Ishikawa (cell line): ENCODE results near the gene HSPA4L.

Experiments
- CEBPB ChIP-seq: IDR thresholded peaks from 2 replicates; pipeline ENCODE4 v1.6.1; 2012
- EP300 ChIP-seq: IDR thresholded peaks from 2 replicates; pipeline ENCODE4 v1.6.1; 2012; ENCODE audit warnings: borderline replicate concordance
- YY1 ChIP-seq: IDR thresholded peaks from 2 replicates; pipeline ENCODE4 v1.6.1; 2012; ENCODE audit warnings: low read depth
- ZBTB7A ChIP-seq: IDR thresholded peaks from 2 replicates; pipeline ENCODE4 v1.6.1; 2012; ENCODE audit warnings: low read depth
- TF ChIP-seq, protein P1 (sequence below): IDR thresholded peaks from 2 replicates; pipeline ENCODE4 v1.6.1; 2012; ENCODE audit warnings: low read depth, mild to moderate bottlenecking

DNA sequence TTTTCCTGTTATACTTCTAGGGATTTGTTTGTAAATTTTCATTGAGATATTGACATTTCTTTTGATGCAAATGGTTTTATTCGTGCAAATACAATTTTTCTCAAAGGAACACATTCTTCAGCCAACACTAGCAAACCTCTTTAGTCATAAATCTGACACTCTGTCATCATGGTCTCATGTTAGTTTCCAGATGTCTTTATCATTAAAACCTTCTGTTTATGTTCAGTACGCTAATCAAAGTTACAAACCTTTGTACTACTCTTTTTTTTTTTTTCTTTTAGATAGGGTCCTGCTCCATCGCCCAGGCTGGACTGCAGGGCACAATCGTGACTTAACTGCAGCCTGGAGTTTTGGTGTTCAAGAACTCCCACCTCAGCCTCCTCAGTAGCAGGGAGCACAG is 44.8 kb upstream of the HSPA4L start:
- TF ChIP-seq, protein P1, sequence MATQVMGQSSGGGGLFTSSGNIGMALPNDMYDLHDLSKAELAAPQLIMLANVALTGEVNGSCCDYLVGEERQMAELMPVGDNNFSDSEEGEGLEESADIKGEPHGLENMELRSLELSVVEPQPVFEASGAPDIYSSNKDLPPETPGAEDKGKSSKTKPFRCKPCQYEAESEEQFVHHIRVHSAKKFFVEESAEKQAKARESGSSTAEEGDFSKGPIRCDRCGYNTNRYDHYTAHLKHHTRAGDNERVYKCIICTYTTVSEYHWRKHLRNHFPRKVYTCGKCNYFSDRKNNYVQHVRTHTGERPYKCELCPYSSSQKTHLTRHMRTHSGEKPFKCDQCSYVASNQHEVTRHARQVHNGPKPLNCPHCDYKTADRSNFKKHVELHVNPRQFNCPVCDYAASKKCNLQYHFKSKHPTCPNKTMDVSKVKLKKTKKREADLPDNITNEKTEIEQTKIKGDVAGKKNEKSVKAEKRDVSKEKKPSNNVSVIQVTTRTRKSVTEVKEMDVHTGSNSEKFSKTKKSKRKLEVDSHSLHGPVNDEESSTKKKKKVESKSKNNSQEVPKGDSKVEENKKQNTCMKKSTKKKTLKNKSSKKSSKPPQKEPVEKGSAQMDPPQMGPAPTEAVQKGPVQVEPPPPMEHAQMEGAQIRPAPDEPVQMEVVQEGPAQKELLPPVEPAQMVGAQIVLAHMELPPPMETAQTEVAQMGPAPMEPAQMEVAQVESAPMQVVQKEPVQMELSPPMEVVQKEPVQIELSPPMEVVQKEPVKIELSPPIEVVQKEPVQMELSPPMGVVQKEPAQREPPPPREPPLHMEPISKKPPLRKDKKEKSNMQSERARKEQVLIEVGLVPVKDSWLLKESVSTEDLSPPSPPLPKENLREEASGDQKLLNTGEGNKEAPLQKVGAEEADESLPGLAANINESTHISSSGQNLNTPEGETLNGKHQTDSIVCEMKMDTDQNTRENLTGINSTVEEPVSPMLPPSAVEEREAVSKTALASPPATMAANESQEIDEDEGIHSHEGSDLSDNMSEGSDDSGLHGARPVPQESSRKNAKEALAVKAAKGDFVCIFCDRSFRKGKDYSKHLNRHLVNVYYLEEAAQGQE: no peak
- no peak for TF ChIP-seq EP300
- no peak for TF ChIP-seq YY1
- no peak for TF ChIP-seq ZBTB7A
- no peak for TF ChIP-seq CEBPB
